ENCODE results near the gene GPR15.
"Not testable (repeated sequence)": the region's sequence is repeated elsewhere in the genome, so short reads cannot be mapped to it uniquely, and the experiment has no call there.

Gene GPR15

DNA sequence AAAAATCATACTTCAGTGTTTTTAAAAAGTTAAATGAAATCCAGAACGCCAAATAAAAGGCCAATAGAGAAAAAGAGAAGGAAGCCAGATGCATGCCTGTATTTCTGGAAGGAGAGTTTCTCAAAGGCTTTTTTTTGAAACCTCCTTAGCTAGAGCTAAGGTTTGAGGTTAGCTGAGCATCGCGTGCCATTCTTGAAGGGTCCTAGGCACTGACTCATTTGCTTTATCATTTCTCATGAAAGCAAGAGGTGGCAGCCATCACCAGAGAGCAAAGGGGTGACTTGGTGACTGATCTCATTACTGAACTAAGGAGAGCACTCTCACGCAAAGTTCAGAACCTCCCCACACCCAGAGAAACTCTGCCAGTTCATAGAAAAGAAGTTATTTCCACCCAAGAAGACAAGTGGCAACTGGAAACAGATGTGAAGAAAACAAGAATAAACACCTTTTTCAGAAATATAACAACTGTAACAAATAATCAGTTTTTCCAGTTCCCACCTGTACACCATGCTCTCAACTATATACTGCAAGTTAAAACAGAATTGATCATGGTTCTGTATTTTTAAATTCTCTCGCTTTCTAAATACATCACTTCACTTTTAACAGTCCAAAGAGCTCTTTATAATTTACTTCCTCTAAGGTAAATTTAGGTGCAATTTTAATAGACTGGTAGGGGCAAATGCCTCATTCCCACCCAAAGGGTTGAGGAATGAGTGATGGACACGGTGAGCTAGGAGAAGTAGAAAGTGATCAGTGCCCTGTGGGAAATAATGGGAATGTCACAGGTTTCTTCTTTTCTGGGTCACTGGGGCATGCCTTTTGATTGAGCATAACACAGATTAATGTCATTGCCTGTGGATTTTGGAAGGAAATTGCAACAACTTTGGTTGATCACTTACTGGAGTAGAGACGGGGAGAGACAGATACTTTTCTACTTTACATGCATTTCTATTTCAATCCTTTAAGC lies 24.7 kb downstream of the GPR15 start:
- Histone ChIP-seq H3K36me3 (no peaks in the 10 kb centered on the region), H3K4me3 (ENCODE audit: low read depth, low read length) (no peak overlapping the region), H3K9me3 (no peaks in the 10 kb centered on the region), H3K4me1 (no peaks in the 10 kb centered on the region), H3K27me3 (peaks cover 31% of the 10 kb centered on the region)
- DNase-seq, result no peak
- TF ChIP-seq, protein P1, sequence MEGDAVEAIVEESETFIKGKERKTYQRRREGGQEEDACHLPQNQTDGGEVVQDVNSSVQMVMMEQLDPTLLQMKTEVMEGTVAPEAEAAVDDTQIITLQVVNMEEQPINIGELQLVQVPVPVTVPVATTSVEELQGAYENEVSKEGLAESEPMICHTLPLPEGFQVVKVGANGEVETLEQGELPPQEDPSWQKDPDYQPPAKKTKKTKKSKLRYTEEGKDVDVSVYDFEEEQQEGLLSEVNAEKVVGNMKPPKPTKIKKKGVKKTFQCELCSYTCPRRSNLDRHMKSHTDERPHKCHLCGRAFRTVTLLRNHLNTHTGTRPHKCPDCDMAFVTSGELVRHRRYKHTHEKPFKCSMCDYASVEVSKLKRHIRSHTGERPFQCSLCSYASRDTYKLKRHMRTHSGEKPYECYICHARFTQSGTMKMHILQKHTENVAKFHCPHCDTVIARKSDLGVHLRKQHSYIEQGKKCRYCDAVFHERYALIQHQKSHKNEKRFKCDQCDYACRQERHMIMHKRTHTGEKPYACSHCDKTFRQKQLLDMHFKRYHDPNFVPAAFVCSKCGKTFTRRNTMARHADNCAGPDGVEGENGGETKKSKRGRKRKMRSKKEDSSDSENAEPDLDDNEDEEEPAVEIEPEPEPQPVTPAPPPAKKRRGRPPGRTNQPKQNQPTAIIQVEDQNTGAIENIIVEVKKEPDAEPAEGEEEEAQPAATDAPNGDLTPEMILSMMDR (IDR thresholded peaks at IDR 0.05; ENCODE audit: low read depth, low read length), result no peak

DNA sequence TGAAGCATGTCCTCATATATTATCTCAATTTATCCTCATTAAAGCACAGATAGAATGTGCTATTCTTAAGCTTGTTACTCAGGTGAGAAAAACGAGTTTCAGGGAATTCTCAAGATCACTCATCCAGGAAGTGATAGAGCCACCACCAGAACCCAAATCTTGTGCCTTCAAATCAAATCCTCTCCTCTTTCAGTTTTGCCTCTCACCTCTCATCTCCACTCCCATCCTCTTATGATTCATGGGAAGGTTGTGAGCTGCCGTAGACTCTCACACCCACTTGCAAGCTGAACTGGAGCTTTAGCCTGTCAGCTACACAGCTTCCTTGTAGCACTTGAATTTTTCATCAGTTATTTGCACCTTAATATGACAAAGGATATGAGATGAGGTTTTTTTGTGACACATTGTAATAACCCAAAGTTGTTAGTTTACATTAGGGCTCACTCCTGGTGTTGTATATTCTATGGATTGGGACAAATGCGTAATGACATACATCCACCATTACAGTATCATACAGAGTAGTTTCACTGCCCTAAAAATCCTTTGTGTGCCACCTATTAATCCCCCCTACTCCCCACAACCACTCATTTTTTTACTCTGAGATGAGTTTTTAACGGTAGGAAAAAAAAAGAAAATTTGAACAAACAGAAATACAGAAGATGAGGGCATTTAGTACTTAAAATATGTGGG lies 25.7 kb downstream of the GPR15 start:
- Histone ChIP-seq H3K9me3 (no peaks in the 10 kb centered on the region), H3K4me3 (ENCODE audit: low read depth, low read length) (no peak overlapping the region), H3K27me3 (peaks cover 33% of the 10 kb centered on the region), H3K4me1 (no peaks in the 10 kb centered on the region), H3K36me3 (no peaks in the 10 kb centered on the region)
- DNase-seq, result no peak
- TF ChIP-seq, protein P1 (IDR thresholded peaks at IDR 0.05; ENCODE audit: low read depth, low read length), result no peak

DNA sequence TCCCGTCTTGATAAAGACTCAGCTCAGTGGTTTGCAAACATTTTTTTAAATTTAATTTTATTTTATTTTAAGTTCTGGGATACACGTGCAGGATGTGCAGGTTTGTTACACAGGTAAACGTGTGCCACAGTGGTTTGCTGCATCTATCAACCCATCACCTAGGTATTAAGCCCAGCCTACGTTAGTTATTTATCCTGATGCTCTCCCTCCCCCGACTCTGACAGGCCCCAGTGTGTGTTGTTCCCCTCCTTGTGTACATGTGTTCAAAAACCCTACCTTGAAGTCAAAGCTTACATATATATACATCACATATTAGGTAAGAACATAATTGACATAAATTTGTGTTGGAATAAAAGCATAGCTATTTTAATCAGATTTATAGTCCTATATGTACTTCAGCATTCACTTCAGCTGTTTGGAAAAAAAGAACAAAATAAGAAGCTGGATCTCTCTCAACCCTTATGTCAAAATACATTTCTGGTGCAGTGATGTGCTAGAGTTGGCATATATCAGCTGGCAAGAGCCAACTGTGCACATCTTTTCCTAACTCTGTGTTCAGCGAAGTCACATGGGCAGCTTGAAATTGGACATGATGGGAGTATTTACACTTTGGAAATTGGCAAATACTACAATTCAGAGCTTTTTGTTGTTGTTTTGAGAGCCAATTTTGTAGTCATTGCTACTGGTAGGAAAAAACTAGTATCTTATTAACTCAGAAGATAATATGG lies 26.5 kb downstream of the GPR15 start:
- Histone ChIP-seq H3K4me3 (ENCODE audit: low read depth, low read length) (no peak overlapping the region), H3K36me3 (no peaks in the 10 kb centered on the region), H3K4me1 (no peaks in the 10 kb centered on the region), H3K9me3 (no peaks in the 10 kb centered on the region), H3K27me3 (peaks cover 27% of the 10 kb centered on the region)
- DNase-seq, result no peak
- TF ChIP-seq, protein P1 (IDR thresholded peaks at IDR 0.05; ENCODE audit: low read depth, low read length), result no peak

DNA sequence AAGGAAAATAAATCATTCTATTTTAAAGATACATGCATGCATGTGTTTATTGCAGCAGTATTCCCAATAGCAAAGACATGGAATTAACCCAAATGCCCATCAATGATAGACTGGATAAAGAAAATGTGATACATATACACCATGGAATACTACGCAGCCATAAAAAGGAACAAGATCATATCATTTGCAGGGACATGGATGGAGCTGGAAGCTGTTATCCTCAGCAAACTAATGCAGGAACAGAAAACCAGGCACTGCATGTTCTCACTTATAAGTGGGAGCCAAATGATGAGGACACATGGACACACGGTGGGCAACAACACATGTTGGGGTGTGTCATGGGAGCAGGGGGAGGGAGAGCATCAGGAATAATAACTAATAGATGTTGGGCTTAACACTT lies 28.0 kb downstream of the GPR15 start:
- not testable (repeated sequence) for H3K4me3 ChIP-seq (ENCODE audit: low read depth, low read length); H3K36me3 ChIP-seq; H3K4me1 ChIP-seq; H3K9me3 ChIP-seq; DNase-seq
- H3K27me3 ChIP-seq, result peaks cover 23% of the 10 kb centered on the region

DNA sequence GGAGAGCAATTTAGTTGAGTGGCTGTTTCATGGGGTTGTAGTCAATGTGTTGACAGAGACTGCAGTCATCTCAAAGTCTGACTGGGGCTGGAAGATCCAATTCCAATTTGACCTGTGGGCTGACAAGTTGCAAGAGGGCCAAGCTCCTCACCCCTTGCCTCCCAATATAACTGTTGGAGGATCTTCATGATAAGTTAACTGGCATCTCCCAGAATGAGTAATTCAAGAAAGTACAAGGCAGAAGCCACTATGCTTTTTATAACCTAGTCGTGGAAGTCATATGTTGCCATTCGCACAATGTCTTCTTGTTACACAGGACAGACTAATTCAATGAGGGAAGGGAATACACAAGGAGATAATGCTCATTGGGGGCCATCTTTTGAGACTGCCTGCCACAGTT lies 29.1 kb downstream of the GPR15 start:
- no peaks in the 10 kb centered on the region for H3K4me1 ChIP-seq
- TF ChIP-seq, protein P1 (IDR thresholded peaks at IDR 0.05; ENCODE audit: low read depth, low read length), result no peak

DNA sequence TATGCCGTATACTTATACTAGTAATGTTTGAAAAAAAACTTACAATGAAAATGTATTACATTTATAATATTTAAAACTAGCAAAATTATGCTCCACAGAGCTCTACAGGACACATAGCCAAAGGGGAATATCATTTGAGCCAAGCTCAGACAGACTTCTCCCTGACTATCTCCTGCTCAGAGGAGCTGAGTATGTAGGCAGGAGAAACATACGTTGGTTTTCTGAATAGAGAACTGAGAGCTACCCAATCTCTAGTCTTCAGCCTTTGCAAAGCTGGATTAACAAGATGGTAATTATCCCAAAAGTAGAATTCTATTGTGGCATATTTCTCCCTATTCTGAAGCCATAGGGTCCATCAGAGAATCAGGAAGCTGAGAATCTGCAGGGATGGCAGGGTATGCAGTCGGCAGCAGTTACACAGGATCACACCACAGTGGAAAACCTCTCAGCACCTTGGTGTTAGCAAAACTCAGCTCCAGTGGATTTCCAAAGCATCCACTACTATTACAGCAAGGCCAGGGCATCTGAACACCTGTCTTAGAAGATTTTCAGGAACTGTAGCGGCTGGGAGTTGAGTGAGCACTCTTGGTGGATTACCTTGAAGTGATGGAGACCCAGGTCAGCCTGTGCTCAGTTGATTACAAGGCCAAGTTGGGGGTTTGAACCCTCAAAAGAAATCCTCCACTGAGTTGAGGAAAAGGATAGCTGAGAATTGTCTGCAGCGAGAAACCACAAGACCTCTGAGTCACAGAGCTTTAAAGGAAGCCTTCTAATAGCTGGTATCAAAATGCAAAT lies 30.1 kb downstream of the GPR15 start:
- Histone ChIP-seq H3K4me3 (ENCODE audit: low read depth, low read length) (no peak overlapping the region), H3K4me1 (no peaks in the 10 kb centered on the region), H3K36me3 (no peaks in the 10 kb centered on the region), H3K27me3 (peaks cover 11% of the 10 kb centered on the region), H3K9me3 (no peaks in the 10 kb centered on the region)
- no peak for DNase-seq
- TF ChIP-seq, protein P1 (IDR thresholded peaks at IDR 0.05; ENCODE audit: low read depth, low read length), result no peak

More for the DNA sequence above, 29.1 kb downstream of the GPR15 start:
- Histone ChIP-seq H3K4me3 (ENCODE audit: low read depth, low read length) (no peak overlapping the region), H3K36me3 (no peaks in the 10 kb centered on the region), H3K9me3 (no peaks in the 10 kb centered on the region), H3K27me3 (peaks cover 18% of the 10 kb centered on the region)
- no peak for DNase-seq

Data from BE2C (cell line).